ENCODE results near the gene VPS33A. TPM values are rescaled to one million over a fixed set of nuclear protein-coding genes. Genes with fewer than 3 reads are reported as not detected.
A peak's percentile ranks its signal among the peaks of the same experiment; 100 is the strongest.
"Not testable (repeated sequence)": the region's sequence is repeated elsewhere in the genome, so short reads cannot be mapped to it uniquely, and the experiment has no call there.

The VPS33A gene
- total RNA-seq, 1 experiment from 2014 or later, result 13.7 TPM

DNA sequence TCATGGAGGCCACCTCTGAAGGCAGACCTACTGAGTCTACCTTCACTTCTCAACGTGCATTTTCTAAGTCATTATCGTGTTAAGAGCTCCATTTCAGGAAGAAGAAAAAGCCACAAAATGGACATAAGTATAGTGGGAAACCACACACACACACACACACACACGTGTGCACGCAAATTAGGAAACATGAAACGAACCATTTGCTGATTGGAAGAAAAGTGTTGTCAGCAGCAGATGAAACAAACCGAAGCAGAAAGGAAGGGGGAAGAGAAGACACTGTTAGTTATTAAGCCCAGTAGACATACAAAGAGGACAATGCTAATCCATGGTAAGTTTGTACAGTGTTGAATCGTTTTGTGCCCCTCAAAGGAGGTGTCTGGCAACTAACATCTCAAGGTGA, 9.9 kb upstream of the VPS33A start:
- Histone ChIP-seq H3K9me3 (ENCODE audit: low read length) (no peaks in the 10 kb centered on the region), H3K9ac (ENCODE audit: low read length) (no peak overlapping the region), H3K27ac (ENCODE audit: low read length) (no peak overlapping the region), H4K20me1 (ENCODE audit: insufficient read depth, low read depth, low read length) (no peaks in the 10 kb centered on the region), H3K36me3 (ENCODE audit: insufficient read depth, low read length) (no peaks in the 10 kb centered on the region), H3K4me1 (ENCODE audit: low read length) (no peaks in the 10 kb centered on the region), H3K4me3 (ENCODE audit: low read length) (no peak overlapping the region), H3K4me2 (ENCODE audit: low read depth, low read length, poor library complexity, severe bottlenecking) (no peak overlapping the region), H3K79me2 (ENCODE audit: low read length) (no peaks in the 10 kb centered on the region), H3K9me2 (replicated peaks; ENCODE audit: insufficient read depth, low read length) (no peaks in the 10 kb centered on the region), H3K27me3 (ENCODE audit: low read length) (no peaks in the 10 kb centered on the region), H2AFZ (ENCODE audit: low read length) (no peak overlapping the region)
- no peak for DNase-seq

DNA sequence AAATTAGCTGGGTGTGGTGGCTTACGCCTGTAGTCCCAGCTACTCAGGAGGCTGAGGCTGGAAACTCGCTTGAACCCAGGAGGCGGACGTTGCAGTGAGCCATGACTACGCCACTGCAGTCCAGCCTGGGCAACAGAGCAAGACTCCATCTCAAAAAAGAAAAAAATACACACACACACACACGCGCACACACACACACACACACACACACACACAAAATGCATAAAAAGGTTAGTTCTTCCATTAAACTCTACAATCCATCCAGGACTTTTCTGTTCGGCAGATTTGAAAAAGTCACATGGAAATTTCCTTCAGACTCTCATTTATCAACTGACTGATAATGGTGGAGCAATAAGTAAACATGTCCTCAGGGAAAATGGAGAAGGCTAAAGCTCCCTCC, 9.2 kb upstream of the VPS33A start:
- Histone ChIP-seq H3K27ac (ENCODE audit: low read length) (no peak overlapping the region), H4K20me1 (ENCODE audit: insufficient read depth, low read depth, low read length) (no peaks in the 10 kb centered on the region), H3K4me2 (ENCODE audit: low read depth, low read length, poor library complexity, severe bottlenecking) (no peak overlapping the region), H3K4me3 (ENCODE audit: low read length) (no peak overlapping the region), H3K36me3 (ENCODE audit: insufficient read depth, low read length) (no peaks in the 10 kb centered on the region), H3K4me1 (ENCODE audit: low read length) (no peaks in the 10 kb centered on the region), H3K9me3 (ENCODE audit: low read length) (no peaks in the 10 kb centered on the region), H2AFZ (ENCODE audit: low read length) (no peak overlapping the region), H3K79me2 (ENCODE audit: low read length) (no peaks in the 10 kb centered on the region), H3K9me2 (replicated peaks; ENCODE audit: insufficient read depth, low read length) (no peaks in the 10 kb centered on the region), H3K27me3 (ENCODE audit: low read length) (no peaks in the 10 kb centered on the region), H3K9ac (ENCODE audit: low read length) (no peak overlapping the region)
- no peak for DNase-seq

DNA sequence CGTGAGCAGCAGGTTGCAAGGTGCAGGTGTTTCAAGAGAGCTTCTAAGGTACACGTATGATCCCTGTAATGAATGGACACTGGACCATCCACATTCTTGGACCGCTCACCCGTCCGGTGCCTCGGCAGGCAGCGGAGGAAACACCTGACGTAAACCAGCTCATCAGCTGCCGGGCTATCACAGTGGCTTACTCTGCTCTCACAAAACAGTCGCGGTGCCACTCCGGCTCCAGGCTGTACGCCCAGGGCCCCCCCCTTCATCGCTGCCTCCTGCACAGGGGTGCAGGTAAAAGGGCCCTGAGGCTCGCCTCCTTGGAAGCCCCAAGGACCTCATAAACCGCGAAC, 436 bp downstream of the VPS33A start:
- no peak for DNase-seq
- H3K27ac ChIP-seq (ENCODE audit: low read length), result peak overlapping the region; percentile 53
- H3K27me3 ChIP-seq (ENCODE audit: low read length), result no peaks in the 10 kb centered on the region
- peak overlapping the region; percentile 87 for H3K4me3 ChIP-seq (ENCODE audit: low read length)
- H3K4me1 ChIP-seq (ENCODE audit: low read length), result peaks cover 17% of the 10 kb centered on the region
- peak overlapping the region; percentile 68 for H3K4me2 ChIP-seq (ENCODE audit: low read depth, low read length, poor library complexity, severe bottlenecking)
- peaks cover 28% of the 10 kb centered on the region for H3K79me2 ChIP-seq (ENCODE audit: low read length)
- H2AFZ ChIP-seq (ENCODE audit: low read length), result peak overlapping the region; percentile 85
- no peaks in the 10 kb centered on the region for H3K9me2 ChIP-seq (replicated peaks; ENCODE audit: insufficient read depth, low read length)
- H3K9me3 ChIP-seq (ENCODE audit: low read length), result no peaks in the 10 kb centered on the region
- H3K36me3 ChIP-seq (ENCODE audit: insufficient read depth, low read length), result peaks cover 7% of the 10 kb centered on the region; the same call in 1 of the 2 replicates
- peak overlapping the region; percentile 87 for H3K9ac ChIP-seq (ENCODE audit: low read length)
- no peaks in the 10 kb centered on the region for H4K20me1 ChIP-seq (ENCODE audit: insufficient read depth, low read depth, low read length)

DNA sequence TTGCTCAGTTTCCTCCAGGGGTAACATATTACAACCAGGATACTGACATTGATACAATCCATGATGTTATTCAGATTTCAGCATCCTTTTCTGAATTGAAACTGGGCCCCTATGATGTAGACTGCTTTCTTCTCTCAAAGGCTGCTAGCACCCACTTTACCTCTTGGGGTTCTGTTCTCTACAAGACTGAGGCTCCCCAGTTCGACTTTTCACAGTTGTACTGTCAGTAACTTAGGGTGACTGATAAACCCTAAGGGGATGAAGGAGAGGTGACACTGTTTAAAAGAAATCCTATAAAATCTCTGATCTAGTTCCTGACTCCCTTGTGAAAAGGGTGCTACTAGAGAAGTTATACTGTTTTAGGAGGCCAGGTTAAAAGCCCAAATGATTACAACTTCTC, 818 bp downstream of the VPS33A start:
- DNase-seq, result peak; percentile 58
- Histone ChIP-seq H3K9me3 (ENCODE audit: low read length) (no peaks in the 10 kb centered on the region), H3K9ac (ENCODE audit: low read length) (peak overlapping the region; percentile 87), H3K4me1 (ENCODE audit: low read length) (peaks cover 17% of the 10 kb centered on the region), H3K27ac (ENCODE audit: low read length) (peak overlapping the region; percentile 53), H3K9me2 (replicated peaks; ENCODE audit: insufficient read depth, low read length) (no peaks in the 10 kb centered on the region), H4K20me1 (ENCODE audit: insufficient read depth, low read depth, low read length) (no peaks in the 10 kb centered on the region), H2AFZ (ENCODE audit: low read length) (peak overlapping the region; percentile 85), H3K4me3 (ENCODE audit: low read length) (peak overlapping the region; percentile 87), H3K79me2 (ENCODE audit: low read length) (peaks cover 28% of the 10 kb centered on the region), H3K36me3 (ENCODE audit: insufficient read depth, low read length) (peaks cover 7% of the 10 kb centered on the region; the same call in 1 of the 2 replicates), H3K27me3 (ENCODE audit: low read length) (no peaks in the 10 kb centered on the region), H3K4me2 (ENCODE audit: low read depth, low read length, poor library complexity, severe bottlenecking) (peak overlapping the region; percentile 68)

DNA sequence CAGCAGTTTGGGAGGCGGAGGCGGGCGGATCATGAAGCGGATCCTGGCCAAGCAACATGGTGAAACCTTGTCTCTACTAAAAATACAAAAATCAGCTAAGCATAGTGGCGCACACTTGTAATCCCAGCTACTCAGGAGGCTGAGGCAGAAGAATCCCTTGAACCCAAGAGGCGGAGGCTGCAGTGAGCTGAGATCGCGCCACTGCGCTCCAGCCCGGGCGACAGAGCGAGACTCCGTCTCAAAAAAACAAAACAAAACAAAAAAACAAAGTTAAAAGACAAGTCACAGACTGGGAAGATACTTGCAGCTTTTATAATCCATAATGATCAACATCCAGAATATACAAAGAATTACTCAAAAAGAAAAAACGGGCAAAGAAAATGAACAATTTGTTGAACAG, 5.6 kb downstream of the VPS33A start:
- H3K9me2 ChIP-seq (replicated peaks; ENCODE audit: insufficient read depth, low read length); H3K9ac ChIP-seq (ENCODE audit: low read length); H3K9me3 ChIP-seq (ENCODE audit: low read length); H3K4me2 ChIP-seq (ENCODE audit: low read depth, low read length, poor library complexity, severe bottlenecking); H2AFZ ChIP-seq (ENCODE audit: low read length); DNase-seq; H3K27ac ChIP-seq (ENCODE audit: low read length); H3K4me1 ChIP-seq (ENCODE audit: low read length); H4K20me1 ChIP-seq (ENCODE audit: insufficient read depth, low read depth, low read length); H3K4me3 ChIP-seq (ENCODE audit: low read length); H3K27me3 ChIP-seq (ENCODE audit: low read length): not testable (repeated sequence)
- peaks cover 30% of the 10 kb centered on the region for H3K79me2 ChIP-seq (ENCODE audit: low read length)
- H3K36me3 ChIP-seq (ENCODE audit: insufficient read depth, low read length), result peaks cover 14% of the 10 kb centered on the region; the same call in 1 of the 2 replicates

DNA sequence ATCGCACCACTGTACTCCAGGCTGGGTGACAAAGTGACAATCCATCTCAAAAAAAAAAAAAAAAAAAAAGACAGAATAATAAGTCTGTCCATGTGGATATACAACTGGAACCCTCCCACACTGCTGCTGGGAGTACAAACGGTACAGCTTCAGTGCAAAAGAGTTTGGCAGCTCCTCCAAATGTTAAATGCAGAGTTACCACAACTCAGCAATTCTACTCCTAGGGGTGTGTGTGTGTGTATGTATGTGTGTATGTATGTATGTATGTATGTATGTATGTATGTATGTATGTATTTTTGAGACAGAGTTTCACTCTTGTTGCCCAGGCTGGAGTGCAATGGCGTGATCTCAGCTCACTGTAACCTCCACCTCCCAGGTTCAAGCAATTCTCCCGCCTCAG, 7.4 kb downstream of the VPS33A start:
- H3K27ac ChIP-seq (ENCODE audit: low read length); H3K4me1 ChIP-seq (ENCODE audit: low read length); H2AFZ ChIP-seq (ENCODE audit: low read length); H3K27me3 ChIP-seq (ENCODE audit: low read length); DNase-seq; H3K9me2 ChIP-seq (replicated peaks; ENCODE audit: insufficient read depth, low read length); H3K9me3 ChIP-seq (ENCODE audit: low read length); H3K4me3 ChIP-seq (ENCODE audit: low read length); H3K4me2 ChIP-seq (ENCODE audit: low read depth, low read length, poor library complexity, severe bottlenecking); H3K9ac ChIP-seq (ENCODE audit: low read length); H4K20me1 ChIP-seq (ENCODE audit: insufficient read depth, low read depth, low read length): not testable (repeated sequence)
- H3K36me3 ChIP-seq (ENCODE audit: insufficient read depth, low read length), result peaks cover 14% of the 10 kb centered on the region; the same call in 1 of the 2 replicates
- peaks cover 17% of the 10 kb centered on the region; the same call in 1 of the 2 replicates for H3K79me2 ChIP-seq (ENCODE audit: low read length)

DNA sequence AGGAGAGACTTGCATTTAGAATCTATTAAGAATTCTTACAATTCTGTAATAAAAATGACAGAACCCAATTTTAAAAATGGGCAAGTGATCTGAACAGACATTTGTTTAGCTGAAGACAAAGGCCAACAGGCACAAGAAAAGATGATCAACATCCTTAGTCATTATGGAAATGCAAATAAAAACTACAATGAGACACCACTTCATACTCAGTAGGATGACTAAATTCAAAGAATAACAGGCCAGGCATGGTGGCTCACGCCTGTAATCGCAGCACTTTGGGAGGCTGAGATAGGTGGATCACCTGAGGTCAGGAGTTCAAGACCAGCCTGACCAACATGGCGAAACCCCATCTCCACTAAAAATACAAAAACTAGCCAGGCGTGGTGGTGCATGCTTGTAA, 7.8 kb downstream of the VPS33A start:
- peaks cover 14% of the 10 kb centered on the region; the same call in 1 of the 2 replicates for H3K36me3 ChIP-seq (ENCODE audit: insufficient read depth, low read length)
- not testable (repeated sequence) for DNase-seq; H3K4me3 ChIP-seq (ENCODE audit: low read length); H2AFZ ChIP-seq (ENCODE audit: low read length); H3K27ac ChIP-seq (ENCODE audit: low read length); H3K4me2 ChIP-seq (ENCODE audit: low read depth, low read length, poor library complexity, severe bottlenecking); H4K20me1 ChIP-seq (ENCODE audit: insufficient read depth, low read depth, low read length); H3K27me3 ChIP-seq (ENCODE audit: low read length); H3K9me3 ChIP-seq (ENCODE audit: low read length); H3K4me1 ChIP-seq (ENCODE audit: low read length); H3K9ac ChIP-seq (ENCODE audit: low read length); H3K9me2 ChIP-seq (replicated peaks; ENCODE audit: insufficient read depth, low read length)
- H3K79me2 ChIP-seq (ENCODE audit: low read length), result peaks cover 18% of the 10 kb centered on the region; the same call in 1 of the 2 replicates

DNA sequence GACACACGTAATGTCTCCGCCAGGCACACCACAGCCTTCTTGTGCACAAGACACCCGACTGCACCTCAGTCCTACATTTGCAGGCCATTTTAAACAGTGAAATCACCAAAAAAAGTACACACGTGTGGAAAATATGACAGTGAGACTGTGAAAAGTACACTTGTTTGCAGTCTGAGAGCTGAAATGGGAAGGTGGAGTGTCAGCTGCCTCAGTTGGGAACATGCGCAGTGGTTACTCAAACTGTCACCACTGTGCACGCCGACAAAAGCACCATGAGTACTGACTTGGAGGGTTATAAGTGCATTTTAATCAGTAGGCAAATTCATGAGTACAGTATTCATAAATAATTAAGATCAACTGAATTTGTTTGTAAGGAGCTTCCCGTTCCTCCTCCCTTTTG, 15.8 kb downstream of the VPS33A start:
- Histone ChIP-seq H3K79me2 (ENCODE audit: low read length) (peaks cover 5% of the 10 kb centered on the region; the same call in 1 of the 2 replicates), H3K36me3 (ENCODE audit: insufficient read depth, low read length) (peaks cover 4% of the 10 kb centered on the region; the same call in 1 of the 2 replicates), H3K4me2 (ENCODE audit: low read depth, low read length, poor library complexity, severe bottlenecking) (no peak overlapping the region), H2AFZ (ENCODE audit: low read length) (no peak overlapping the region), H3K27ac (ENCODE audit: low read length) (no peak overlapping the region), H3K27me3 (ENCODE audit: low read length) (no peaks in the 10 kb centered on the region), H3K4me3 (ENCODE audit: low read length) (no peak overlapping the region), H3K9me2 (replicated peaks; ENCODE audit: insufficient read depth, low read length) (no peaks in the 10 kb centered on the region), H3K9me3 (ENCODE audit: low read length) (no peaks in the 10 kb centered on the region), H4K20me1 (ENCODE audit: insufficient read depth, low read depth, low read length) (no peaks in the 10 kb centered on the region), H3K9ac (ENCODE audit: low read length) (no peak overlapping the region), H3K4me1 (ENCODE audit: low read length) (no peaks in the 10 kb centered on the region)
- DNase-seq, result no peak

DNA sequence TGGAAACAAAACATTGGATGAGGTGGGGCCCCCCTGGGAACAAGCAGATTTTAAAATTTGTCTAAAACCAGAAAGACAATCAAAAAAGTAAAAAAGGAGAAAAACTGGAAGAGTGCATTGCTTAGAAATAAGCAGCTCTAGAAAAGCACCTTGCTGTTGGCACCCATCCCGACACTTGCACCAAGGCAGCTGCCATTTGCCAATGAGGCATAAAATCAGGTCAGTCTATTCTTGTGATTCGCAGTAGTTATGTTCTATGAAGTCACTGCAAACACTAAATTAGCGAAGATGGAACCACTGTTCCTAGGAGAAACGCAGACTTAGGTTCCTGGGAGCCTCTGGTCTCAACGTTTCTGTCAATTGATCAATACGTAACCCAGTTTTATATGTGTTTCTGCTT, 16.2 kb downstream of the VPS33A start:
- Histone ChIP-seq H3K9me2 (replicated peaks; ENCODE audit: insufficient read depth, low read length) (no peaks in the 10 kb centered on the region), H3K27me3 (ENCODE audit: low read length) (no peaks in the 10 kb centered on the region), H3K4me3 (ENCODE audit: low read length) (no peak overlapping the region), H3K36me3 (ENCODE audit: insufficient read depth, low read length) (peaks cover 4% of the 10 kb centered on the region; the same call in 1 of the 2 replicates), H4K20me1 (ENCODE audit: insufficient read depth, low read depth, low read length) (no peaks in the 10 kb centered on the region), H3K27ac (ENCODE audit: low read length) (no peak overlapping the region), H3K9ac (ENCODE audit: low read length) (no peak overlapping the region), H2AFZ (ENCODE audit: low read length) (no peak overlapping the region), H3K4me1 (ENCODE audit: low read length) (no peaks in the 10 kb centered on the region), H3K4me2 (ENCODE audit: low read depth, low read length, poor library complexity, severe bottlenecking) (no peak overlapping the region), H3K79me2 (ENCODE audit: low read length) (peaks cover 5% of the 10 kb centered on the region; the same call in 1 of the 2 replicates), H3K9me3 (ENCODE audit: low read length) (no peaks in the 10 kb centered on the region)
- DNase-seq, result no peak
